ENCODE data around the gene CMSS1.
"Not testable (repeated sequence)": the region's sequence is repeated elsewhere in the genome, so short reads cannot be mapped to it uniquely, and the experiment has no call there.

CMSS1 gene

GRCh38 chr3:99838755-99839154 lies 21.1 kb downstream of the CMSS1 start:
- Histone ChIP-seq H3K27me3 (ENCODE audit: control insufficient read depth, insufficient read depth, low read length) (no peaks in the 10 kb centered on the region), H3K4me1 (ENCODE audit: control insufficient read depth, insufficient read depth, low read length) (no peaks in the 10 kb centered on the region), H3K27ac (ENCODE audit: low read length) (no peak overlapping the region), H3K36me3 (ENCODE audit: control insufficient read depth, insufficient read depth, low read length) (no peaks in the 10 kb centered on the region), H3K4me3 (ENCODE audit: low read length) (no peak overlapping the region), H3K9me3 (ENCODE audit: control insufficient read depth, insufficient read depth, low read length) (no peaks in the 10 kb centered on the region)
- DNase-seq (ENCODE audit: low read depth, low spot score) = no peak

- H3K9me3 ChIP-seq (ENCODE audit: control insufficient read depth, insufficient read depth, low read length) = no peaks in the 10 kb centered on the region
- no peaks in the 10 kb centered on the region for H3K27me3 ChIP-seq (ENCODE audit: control insufficient read depth, insufficient read depth, low read length)
- no peaks in the 10 kb centered on the region for H3K36me3 ChIP-seq (ENCODE audit: control insufficient read depth, insufficient read depth, low read length)
- DNase-seq (ENCODE audit: low read depth, low spot score) = no peak
- no peaks in the 10 kb centered on the region for H3K4me1 ChIP-seq (ENCODE audit: control insufficient read depth, insufficient read depth, low read length)
- WGBS (ENCODE audit: insufficient coverage, insufficient read length) = no CpG with 5 or more reads among the region's 1 CpG
- H3K4me3 ChIP-seq (ENCODE audit: low read length) = no peak overlapping the region
- H3K27ac ChIP-seq (ENCODE audit: low read length) = no peak overlapping the region
Measured at GRCh38 chr3:99839613-99840012, 22.0 kb downstream of the CMSS1 start.

- not testable (repeated sequence) for H3K4me1 ChIP-seq (ENCODE audit: control insufficient read depth, insufficient read depth, low read length); H3K36me3 ChIP-seq (ENCODE audit: control insufficient read depth, insufficient read depth, low read length); H3K27ac ChIP-seq (ENCODE audit: low read length); H3K9me3 ChIP-seq (ENCODE audit: control insufficient read depth, insufficient read depth, low read length); H3K4me3 ChIP-seq (ENCODE audit: low read length); H3K27me3 ChIP-seq (ENCODE audit: control insufficient read depth, insufficient read depth, low read length); DNase-seq (ENCODE audit: low read depth, low spot score)
- WGBS (ENCODE audit: insufficient coverage, insufficient read length) = no CpG with 5 or more reads among the region's 4 CpGs
Measured at GRCh38 chr3:99841949-99842348, 24.3 kb downstream of the CMSS1 start.

- Histone ChIP-seq H3K27ac (ENCODE audit: low read length) (no peak overlapping the region), H3K9me3 (ENCODE audit: control insufficient read depth, insufficient read depth, low read length) (no peaks in the 10 kb centered on the region), H3K27me3 (ENCODE audit: control insufficient read depth, insufficient read depth, low read length) (no peaks in the 10 kb centered on the region), H3K4me3 (ENCODE audit: low read length) (no peak overlapping the region), H3K36me3 (ENCODE audit: control insufficient read depth, insufficient read depth, low read length) (no peaks in the 10 kb centered on the region), H3K4me1 (ENCODE audit: control insufficient read depth, insufficient read depth, low read length) (no peaks in the 10 kb centered on the region)
- DNase-seq (ENCODE audit: low read depth, low spot score) = no peak
- WGBS (ENCODE audit: insufficient coverage, insufficient read length) = no CpG with 5 or more reads among the region's 2 CpGs
Measured at GRCh38 chr3:99842826-99843589, 25.3 kb downstream of the CMSS1 start.

GRCh38 chr3:99843590-99844258 lies 26.1 kb downstream of the CMSS1 start:
- WGBS (ENCODE audit: insufficient coverage, insufficient read length) = no CpG with 5 or more reads among the region's 10 CpGs
- H3K27ac ChIP-seq (ENCODE audit: low read length) = no peak overlapping the region
- H3K27me3 ChIP-seq (ENCODE audit: control insufficient read depth, insufficient read depth, low read length) = no peaks in the 10 kb centered on the region
- no peak overlapping the region for H3K4me3 ChIP-seq (ENCODE audit: low read length)
- no peaks in the 10 kb centered on the region for H3K36me3 ChIP-seq (ENCODE audit: control insufficient read depth, insufficient read depth, low read length)
- H3K4me1 ChIP-seq (ENCODE audit: control insufficient read depth, insufficient read depth, low read length) = no peaks in the 10 kb centered on the region
- no peak for DNase-seq (ENCODE audit: low read depth, low spot score)
- no peaks in the 10 kb centered on the region for H3K9me3 ChIP-seq (ENCODE audit: control insufficient read depth, insufficient read depth, low read length)

- no peaks in the 10 kb centered on the region for H3K27me3 ChIP-seq (ENCODE audit: control insufficient read depth, insufficient read depth, low read length)
- no peaks in the 10 kb centered on the region for H3K4me1 ChIP-seq (ENCODE audit: control insufficient read depth, insufficient read depth, low read length)
- H3K27ac ChIP-seq (ENCODE audit: low read length) = no peak overlapping the region
- WGBS (ENCODE audit: insufficient coverage, insufficient read length) = 100% methylated on average over 2 of the region's 4 CpGs
- H3K36me3 ChIP-seq (ENCODE audit: control insufficient read depth, insufficient read depth, low read length) = no peaks in the 10 kb centered on the region
- H3K9me3 ChIP-seq (ENCODE audit: control insufficient read depth, insufficient read depth, low read length) = no peaks in the 10 kb centered on the region
- DNase-seq (ENCODE audit: low read depth, low spot score) = no peak
- H3K4me3 ChIP-seq (ENCODE audit: low read length) = no peak overlapping the region
Measured at GRCh38 chr3:99845331-99845730, 27.7 kb downstream of the CMSS1 start.

GRCh38 chr3:99845999-99846398 lies 28.3 kb downstream of the CMSS1 start:
- no peak overlapping the region for H3K27ac ChIP-seq (ENCODE audit: low read length)
- DNase-seq (ENCODE audit: low read depth, low spot score) = no peak
- H3K9me3 ChIP-seq (ENCODE audit: control insufficient read depth, insufficient read depth, low read length) = no peaks in the 10 kb centered on the region
- no peaks in the 10 kb centered on the region for H3K36me3 ChIP-seq (ENCODE audit: control insufficient read depth, insufficient read depth, low read length)
- no peaks in the 10 kb centered on the region for H3K27me3 ChIP-seq (ENCODE audit: control insufficient read depth, insufficient read depth, low read length)
- no CpG with 5 or more reads among the region's 2 CpGs for WGBS (ENCODE audit: insufficient coverage, insufficient read length)
- H3K4me1 ChIP-seq (ENCODE audit: control insufficient read depth, insufficient read depth, low read length) = 0 out of 2 replicates have a peak, but pooled peaks cover 2% of the 10 kb centered on the region
- no peak overlapping the region for H3K4me3 ChIP-seq (ENCODE audit: low read length)

GRCh38 chr3:99846477-99847160 lies 29.0 kb downstream of the CMSS1 start:
- Histone ChIP-seq H3K36me3 (ENCODE audit: control insufficient read depth, insufficient read depth, low read length) (no peaks in the 10 kb centered on the region), H3K4me1 (ENCODE audit: control insufficient read depth, insufficient read depth, low read length) (0 out of 2 replicates have a peak, but pooled peaks cover 2% of the 10 kb centered on the region), H3K9me3 (ENCODE audit: control insufficient read depth, insufficient read depth, low read length) (no peaks in the 10 kb centered on the region), H3K27ac (ENCODE audit: low read length) (no peak overlapping the region), H3K27me3 (ENCODE audit: control insufficient read depth, insufficient read depth, low read length) (no peaks in the 10 kb centered on the region), H3K4me3 (ENCODE audit: low read length) (no peak overlapping the region)
- DNase-seq (ENCODE audit: low read depth, low spot score) = no peak
- WGBS (ENCODE audit: insufficient coverage, insufficient read length) = no CpG with 5 or more reads among the region's 6 CpGs

GRCh38 chr3:99848433-99848832 lies 30.8 kb downstream of the CMSS1 start:
- H3K4me1 ChIP-seq (ENCODE audit: control insufficient read depth, insufficient read depth, low read length) = 0 out of 2 replicates have a peak, but pooled peaks cover 2% of the 10 kb centered on the region
- H3K36me3 ChIP-seq (ENCODE audit: control insufficient read depth, insufficient read depth, low read length) = no peaks in the 10 kb centered on the region
- WGBS (ENCODE audit: insufficient coverage, insufficient read length) = no CpG with 5 or more reads among the region's 6 CpGs
- no peaks in the 10 kb centered on the region for H3K9me3 ChIP-seq (ENCODE audit: control insufficient read depth, insufficient read depth, low read length)
- H3K27me3 ChIP-seq (ENCODE audit: control insufficient read depth, insufficient read depth, low read length) = no peaks in the 10 kb centered on the region
- no peak for DNase-seq (ENCODE audit: low read depth, low spot score)
- no peak overlapping the region for H3K27ac ChIP-seq (ENCODE audit: low read length)
- no peak overlapping the region for H3K4me3 ChIP-seq (ENCODE audit: low read length)

- no peaks in the 10 kb centered on the region for H3K9me3 ChIP-seq (ENCODE audit: control insufficient read depth, insufficient read depth, low read length)
- H3K27me3 ChIP-seq (ENCODE audit: control insufficient read depth, insufficient read depth, low read length) = no peaks in the 10 kb centered on the region
- H3K4me1 ChIP-seq (ENCODE audit: control insufficient read depth, insufficient read depth, low read length) = 0 out of 2 replicates have a peak, but pooled peaks cover 2% of the 10 kb centered on the region
- H3K4me3 ChIP-seq (ENCODE audit: low read length) = no peak overlapping the region
- no peak overlapping the region for H3K27ac ChIP-seq (ENCODE audit: low read length)
- H3K36me3 ChIP-seq (ENCODE audit: control insufficient read depth, insufficient read depth, low read length) = no peaks in the 10 kb centered on the region
- WGBS (ENCODE audit: insufficient coverage, insufficient read length) = no CpG with 5 or more reads among the region's 6 CpGs
- DNase-seq (ENCODE audit: low read depth, low spot score) = no peak
Measured at GRCh38 chr3:99850608-99851007, 32.9 kb downstream of the CMSS1 start.

Data from iPS DF 6.9 (cell line).